Progenitor cell of endocrine pancreas (in vitro differentiated cells): Measurements from ENCODE around the gene CMIP. TPM values are rescaled to one million over a fixed set of nuclear protein-coding genes. Genes with fewer than 3 reads are reported as not detected.

Source experiments
- DNase-seq: peaks from one replicate; pipeline ENCODE4 v3.0.0; 2021; ENCODE audit warnings: low spot score; ENCODE audit not compliant: unreplicated experiment
- H3K27ac Mint-ChIP-seq: 2 replicates; pipeline ENCODE4 v1.8.0; 2021; ENCODE audit warnings: mild to moderate bottlenecking, moderate library complexity, mixed read lengths
- H3K27me3 Mint-ChIP-seq: 2 replicates; pipeline ENCODE4 v1.8.0; 2021; ENCODE audit warnings: mixed read lengths
- H3K36me3 Mint-ChIP-seq: 2 replicates; pipeline ENCODE4 v1.8.0; 2022; ENCODE audit warnings: mixed read lengths; ENCODE audit not compliant: insufficient read depth
- H3K4me1 Mint-ChIP-seq: 2 replicates; pipeline ENCODE4 v1.8.0; 2021; ENCODE audit warnings: low read depth, mixed read lengths
- H3K4me3 Mint-ChIP-seq: 2 replicates; pipeline ENCODE4 v1.8.0; 2021; ENCODE audit warnings: low read depth, mild to moderate bottlenecking, moderate library complexity, mixed read lengths
- H3K9me3 Mint-ChIP-seq: 2 replicates; pipeline ENCODE4 v1.8.0; 2021; ENCODE audit warnings: low read depth, mixed read lengths
- total RNA-seq: library from RNA; stranded (reverse); gene quantifications from 2 replicates; pipeline ENCODE4 v1.2.1, GENCODE V29; 2021
- TF ChIP-seq, protein P1 (sequence below): fragments of 200-600 bp; sonication (generic); IDR thresholded peaks from one replicate; pipeline ENCODE4 v1.5.0; 2021; ENCODE audit warnings: antibody characterized with exemption, mild to moderate bottlenecking; ENCODE audit not compliant: unreplicated experiment

The CMIP gene
- total RNA-seq, 1 donor from 2014 or later: 62.7 TPM

DNA sequence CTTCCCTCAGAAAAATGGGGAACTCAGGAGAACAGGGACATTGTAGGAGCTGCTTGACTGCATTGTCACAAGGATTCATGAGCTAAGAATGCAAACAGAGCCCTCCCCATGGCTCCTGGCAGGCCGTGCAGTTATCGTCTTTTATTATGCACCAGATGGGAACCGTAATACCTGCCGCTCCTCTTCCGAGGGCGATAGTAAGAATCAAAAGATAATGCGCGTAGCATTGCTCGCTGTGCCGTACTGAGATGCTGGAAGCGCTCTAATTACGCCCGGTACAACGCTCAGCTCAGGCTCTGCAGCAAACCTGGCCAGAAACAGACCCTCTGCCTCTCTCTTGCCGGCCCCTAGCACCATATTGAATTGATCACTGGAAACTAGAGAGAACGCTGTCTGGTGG, 247.4 kb downstream of the CMIP start:
- no peaks in the 10 kb centered on the region for H3K27me3 Mint-ChIP-seq
- H3K36me3 Mint-ChIP-seq: peaks cover 11% of the 10 kb centered on the region
- H3K27ac Mint-ChIP-seq: peak overlapping the region; percentile 49
- no peaks in the 10 kb centered on the region for H3K9me3 Mint-ChIP-seq
- no peaks in the 10 kb centered on the region for H3K4me1 Mint-ChIP-seq
- TF ChIP-seq, protein P1, sequence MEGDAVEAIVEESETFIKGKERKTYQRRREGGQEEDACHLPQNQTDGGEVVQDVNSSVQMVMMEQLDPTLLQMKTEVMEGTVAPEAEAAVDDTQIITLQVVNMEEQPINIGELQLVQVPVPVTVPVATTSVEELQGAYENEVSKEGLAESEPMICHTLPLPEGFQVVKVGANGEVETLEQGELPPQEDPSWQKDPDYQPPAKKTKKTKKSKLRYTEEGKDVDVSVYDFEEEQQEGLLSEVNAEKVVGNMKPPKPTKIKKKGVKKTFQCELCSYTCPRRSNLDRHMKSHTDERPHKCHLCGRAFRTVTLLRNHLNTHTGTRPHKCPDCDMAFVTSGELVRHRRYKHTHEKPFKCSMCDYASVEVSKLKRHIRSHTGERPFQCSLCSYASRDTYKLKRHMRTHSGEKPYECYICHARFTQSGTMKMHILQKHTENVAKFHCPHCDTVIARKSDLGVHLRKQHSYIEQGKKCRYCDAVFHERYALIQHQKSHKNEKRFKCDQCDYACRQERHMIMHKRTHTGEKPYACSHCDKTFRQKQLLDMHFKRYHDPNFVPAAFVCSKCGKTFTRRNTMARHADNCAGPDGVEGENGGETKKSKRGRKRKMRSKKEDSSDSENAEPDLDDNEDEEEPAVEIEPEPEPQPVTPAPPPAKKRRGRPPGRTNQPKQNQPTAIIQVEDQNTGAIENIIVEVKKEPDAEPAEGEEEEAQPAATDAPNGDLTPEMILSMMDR: no peak
- no peak overlapping the region for H3K4me3 Mint-ChIP-seq
- DNase-seq: no peak

DNA sequence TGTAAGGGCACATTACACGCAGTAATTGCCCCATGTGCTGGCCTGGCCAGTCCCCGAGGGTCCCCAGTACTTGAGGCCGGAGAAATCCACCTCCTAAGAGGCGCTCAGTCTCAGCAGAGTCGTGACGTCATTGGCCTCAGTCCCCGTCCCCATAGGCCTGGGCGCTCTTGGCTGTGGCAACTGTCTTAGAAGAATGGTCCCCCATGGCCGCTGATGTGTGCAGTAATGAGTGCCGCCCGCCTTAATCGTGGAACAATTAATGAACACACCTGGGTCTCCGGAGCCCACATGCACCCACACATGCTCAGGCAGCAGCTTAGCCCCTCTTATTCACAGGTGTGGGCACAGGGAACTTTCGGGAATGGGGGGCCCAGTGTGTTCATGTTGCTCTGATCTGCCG, 248.0 kb downstream of the CMIP start:
- Mint-ChIP-seq H3K27ac (no peak overlapping the region), H3K4me1 (no peaks in the 10 kb centered on the region), H3K4me3 (no peak overlapping the region), H3K27me3 (no peaks in the 10 kb centered on the region), H3K36me3 (peaks cover 11% of the 10 kb centered on the region), H3K9me3 (no peaks in the 10 kb centered on the region)
- TF ChIP-seq, protein P1: no peak
- no peak for DNase-seq

DNA sequence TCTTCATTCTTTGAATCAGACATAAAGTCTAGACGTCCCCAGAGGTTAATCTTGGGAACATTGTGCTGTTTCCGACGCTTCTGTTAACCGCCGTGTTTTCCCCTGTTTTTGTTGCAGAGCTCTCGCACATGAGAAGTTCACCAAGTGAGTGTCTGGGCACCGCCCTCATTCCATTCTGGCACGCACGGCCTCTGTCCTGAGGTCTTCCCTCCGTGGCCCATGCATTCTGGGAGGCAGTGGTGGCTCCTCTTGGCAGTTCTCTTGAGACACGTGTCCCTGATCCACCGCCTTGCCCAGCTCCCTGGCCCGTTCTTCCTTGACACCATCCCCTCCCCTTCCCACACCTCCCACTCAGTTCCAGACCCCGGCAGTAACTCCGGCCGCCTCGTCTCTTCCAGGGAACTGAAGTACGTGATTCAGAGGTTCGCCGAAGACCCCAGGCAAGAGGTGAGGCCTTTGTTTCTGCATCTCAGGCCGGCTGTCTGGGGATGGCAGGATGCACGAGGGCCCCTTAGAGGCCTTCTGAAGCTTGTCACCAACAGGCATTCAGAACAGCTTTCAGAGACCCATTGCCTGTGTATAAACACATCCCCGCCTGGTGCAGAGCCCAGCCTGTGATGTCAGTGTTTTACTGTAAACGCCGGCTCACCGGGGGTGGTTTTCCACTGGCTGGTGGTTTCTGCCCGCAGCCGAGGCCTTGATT, 248.6 kb downstream of the CMIP start:
- Mint-ChIP-seq H3K4me3 (no peak overlapping the region), H3K9me3 (no peaks in the 10 kb centered on the region), H3K27me3 (no peaks in the 10 kb centered on the region), H3K4me1 (no peaks in the 10 kb centered on the region), H3K36me3 (peaks cover 11% of the 10 kb centered on the region), H3K27ac (no peak overlapping the region)
- DNase-seq: no peak
- TF ChIP-seq, protein P1: no peak

DNA sequence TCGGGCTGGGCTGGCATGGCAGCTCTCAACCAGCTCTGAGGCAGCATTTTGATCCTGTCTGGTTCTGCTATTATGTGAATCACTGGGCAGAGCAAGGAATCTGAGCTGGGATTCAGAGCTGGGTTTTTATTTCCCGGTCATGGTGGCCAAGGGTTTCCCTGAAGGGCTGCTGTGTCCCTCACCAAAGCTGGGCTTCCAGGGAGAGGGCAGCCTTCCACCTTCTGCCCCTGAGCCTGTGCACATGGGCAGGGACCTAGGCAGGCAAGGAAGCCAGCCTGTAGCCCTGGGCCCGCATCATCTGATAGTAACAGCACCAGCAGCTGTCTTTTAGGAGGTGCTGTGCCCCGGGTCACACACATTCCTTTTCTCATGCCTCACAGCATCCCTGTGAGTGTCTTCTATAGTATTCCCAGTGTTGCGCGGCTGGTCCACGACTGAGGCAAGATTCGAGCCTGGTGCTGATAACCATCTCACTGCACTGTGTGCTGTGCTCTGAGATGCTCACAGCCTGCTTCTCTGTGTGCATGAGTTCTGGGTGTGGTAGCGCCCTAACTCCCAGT, 249.2 kb downstream of the CMIP start:
- Mint-ChIP-seq H3K36me3 (peaks cover 14% of the 10 kb centered on the region), H3K9me3 (no peaks in the 10 kb centered on the region), H3K27me3 (no peaks in the 10 kb centered on the region), H3K4me1 (no peaks in the 10 kb centered on the region), H3K4me3 (no peak overlapping the region), H3K27ac (no peak overlapping the region)
- no peak for DNase-seq
- TF ChIP-seq, protein P1: no peak

DNA sequence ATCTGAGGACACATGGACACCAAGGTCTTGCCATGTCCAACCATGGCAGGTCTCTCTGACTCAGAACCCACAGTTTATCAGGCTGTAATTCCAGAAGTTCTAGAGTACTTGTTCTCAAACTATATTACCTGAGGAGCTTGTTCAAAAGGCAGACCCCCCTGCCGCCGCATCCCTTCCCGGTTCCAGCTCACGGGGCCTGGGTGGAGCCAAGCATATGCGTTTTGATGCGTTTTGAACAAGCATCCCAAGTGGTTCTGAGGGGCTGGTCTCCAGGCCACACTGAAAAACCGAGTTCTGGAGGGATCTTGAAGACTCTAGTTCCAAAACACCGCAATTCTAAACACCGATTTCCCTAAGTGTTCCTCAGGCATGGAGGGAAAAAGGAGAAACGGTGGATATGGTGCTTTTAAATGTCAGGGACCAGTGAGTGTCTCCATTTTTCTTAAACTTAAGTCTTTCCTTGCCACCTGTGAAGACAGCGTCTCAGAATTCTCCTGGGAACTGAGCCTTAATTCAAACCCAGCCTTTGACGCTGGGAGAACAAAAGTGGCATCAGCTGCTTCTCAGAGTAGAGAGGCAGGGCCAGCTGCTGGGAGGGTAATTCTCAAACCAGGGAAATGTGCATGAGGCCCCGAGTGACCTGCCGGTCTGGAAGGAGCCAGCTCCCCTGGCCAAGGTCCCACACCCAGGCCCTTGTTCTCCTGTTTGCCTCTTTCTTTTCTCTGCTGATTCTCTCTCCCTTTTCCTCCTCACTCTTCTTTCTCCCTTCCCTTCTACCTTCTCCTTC, 250.1 kb downstream of the CMIP start:
- H3K27me3 Mint-ChIP-seq: no peaks in the 10 kb centered on the region
- no peak for DNase-seq
- no peak overlapping the region for H3K4me3 Mint-ChIP-seq
- TF ChIP-seq, protein P1: no peak
- H3K9me3 Mint-ChIP-seq: no peaks in the 10 kb centered on the region
- no peaks in the 10 kb centered on the region for H3K4me1 Mint-ChIP-seq
- no peak overlapping the region for H3K27ac Mint-ChIP-seq
- H3K36me3 Mint-ChIP-seq: peaks cover 14% of the 10 kb centered on the region
